ENCODE measurements around the gene TNS1.

DNA sequence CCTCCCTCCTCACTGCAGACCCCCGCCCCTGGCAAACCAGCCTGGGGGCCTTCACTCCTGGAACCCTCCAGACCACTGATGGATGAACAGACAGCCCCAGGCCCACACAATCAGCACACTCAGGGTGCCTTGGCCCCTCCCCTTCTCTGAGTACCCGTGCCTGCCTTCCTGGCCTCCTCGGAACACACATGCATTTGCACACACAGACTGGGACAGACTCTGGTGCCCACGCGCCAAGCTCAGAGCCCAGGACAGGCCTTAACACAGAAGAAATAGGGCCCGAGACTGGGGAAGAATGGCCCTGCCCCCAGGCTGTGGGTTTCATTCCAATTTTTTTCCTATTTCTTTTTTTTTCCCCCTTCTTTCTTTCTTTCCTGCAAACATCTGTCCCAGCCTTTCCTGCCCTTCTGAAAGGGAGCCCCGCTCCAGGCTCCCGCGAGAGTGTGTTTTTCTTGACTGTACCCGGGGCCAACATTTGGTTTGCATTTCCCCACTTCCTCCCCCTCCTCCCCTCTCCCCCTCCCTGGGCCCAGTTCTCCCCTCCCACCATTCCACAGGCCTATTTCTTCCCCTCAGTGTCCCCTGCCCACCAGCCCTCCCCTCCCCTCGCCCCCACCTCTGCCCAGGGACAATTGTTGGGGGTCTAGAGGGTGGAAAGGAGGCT lies 618 bp upstream of the TNS1 start:
- TF ChIP-seq, protein P1, sequence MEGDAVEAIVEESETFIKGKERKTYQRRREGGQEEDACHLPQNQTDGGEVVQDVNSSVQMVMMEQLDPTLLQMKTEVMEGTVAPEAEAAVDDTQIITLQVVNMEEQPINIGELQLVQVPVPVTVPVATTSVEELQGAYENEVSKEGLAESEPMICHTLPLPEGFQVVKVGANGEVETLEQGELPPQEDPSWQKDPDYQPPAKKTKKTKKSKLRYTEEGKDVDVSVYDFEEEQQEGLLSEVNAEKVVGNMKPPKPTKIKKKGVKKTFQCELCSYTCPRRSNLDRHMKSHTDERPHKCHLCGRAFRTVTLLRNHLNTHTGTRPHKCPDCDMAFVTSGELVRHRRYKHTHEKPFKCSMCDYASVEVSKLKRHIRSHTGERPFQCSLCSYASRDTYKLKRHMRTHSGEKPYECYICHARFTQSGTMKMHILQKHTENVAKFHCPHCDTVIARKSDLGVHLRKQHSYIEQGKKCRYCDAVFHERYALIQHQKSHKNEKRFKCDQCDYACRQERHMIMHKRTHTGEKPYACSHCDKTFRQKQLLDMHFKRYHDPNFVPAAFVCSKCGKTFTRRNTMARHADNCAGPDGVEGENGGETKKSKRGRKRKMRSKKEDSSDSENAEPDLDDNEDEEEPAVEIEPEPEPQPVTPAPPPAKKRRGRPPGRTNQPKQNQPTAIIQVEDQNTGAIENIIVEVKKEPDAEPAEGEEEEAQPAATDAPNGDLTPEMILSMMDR (IDR thresholded peaks at IDR 0.05), result no peak
- TF ChIP-seq POLR2A (IDR thresholded peaks at IDR 0.05), result no peak
